MM.1S (cell line): Measurements from ENCODE around the gene VCL.

Experiments
- EZH2phosphoT487 ChIP-seq: fragments of 300-600 bp; sonication (generic); IDR thresholded peaks from 2 replicates; pipeline ENCODE4 v1.6.1; 2018; ENCODE audit warnings: antibody characterized with exemption, low read length
- TF ChIP-seq, protein P1 (sequence below): fragments of 300-600 bp; sonication (generic); IDR thresholded peaks from 2 replicates; pipeline ENCODE4 v1.5.1; 2016; ENCODE audit warnings: antibody characterized with exemption, low read length, mixed read lengths

DNA sequence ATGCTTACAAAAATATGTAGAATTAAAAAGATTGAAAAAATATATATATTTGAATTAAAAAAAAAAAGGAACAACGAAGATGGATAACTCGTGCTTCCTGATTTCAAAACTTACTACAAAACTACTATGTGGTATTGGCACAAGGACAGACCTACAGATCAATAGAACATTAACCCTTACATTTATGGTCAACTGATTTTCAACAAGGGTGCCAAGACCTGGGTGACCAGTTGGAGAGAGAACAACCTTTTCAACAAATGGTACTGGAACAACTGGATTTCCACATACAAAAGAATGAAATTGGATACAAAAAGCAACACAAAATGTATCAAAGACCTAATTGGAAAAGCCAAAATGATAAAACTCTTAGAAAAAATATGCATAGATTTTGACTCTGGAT is 142.6 kb downstream of the VCL start:
- no peak for TF ChIP-seq EZH2phosphoT487
- TF ChIP-seq, protein P1, sequence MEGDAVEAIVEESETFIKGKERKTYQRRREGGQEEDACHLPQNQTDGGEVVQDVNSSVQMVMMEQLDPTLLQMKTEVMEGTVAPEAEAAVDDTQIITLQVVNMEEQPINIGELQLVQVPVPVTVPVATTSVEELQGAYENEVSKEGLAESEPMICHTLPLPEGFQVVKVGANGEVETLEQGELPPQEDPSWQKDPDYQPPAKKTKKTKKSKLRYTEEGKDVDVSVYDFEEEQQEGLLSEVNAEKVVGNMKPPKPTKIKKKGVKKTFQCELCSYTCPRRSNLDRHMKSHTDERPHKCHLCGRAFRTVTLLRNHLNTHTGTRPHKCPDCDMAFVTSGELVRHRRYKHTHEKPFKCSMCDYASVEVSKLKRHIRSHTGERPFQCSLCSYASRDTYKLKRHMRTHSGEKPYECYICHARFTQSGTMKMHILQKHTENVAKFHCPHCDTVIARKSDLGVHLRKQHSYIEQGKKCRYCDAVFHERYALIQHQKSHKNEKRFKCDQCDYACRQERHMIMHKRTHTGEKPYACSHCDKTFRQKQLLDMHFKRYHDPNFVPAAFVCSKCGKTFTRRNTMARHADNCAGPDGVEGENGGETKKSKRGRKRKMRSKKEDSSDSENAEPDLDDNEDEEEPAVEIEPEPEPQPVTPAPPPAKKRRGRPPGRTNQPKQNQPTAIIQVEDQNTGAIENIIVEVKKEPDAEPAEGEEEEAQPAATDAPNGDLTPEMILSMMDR = no peak
